Osteoblast (primary cell): Measurements from ENCODE around the gene CRY2. TPM values are rescaled to one million over a fixed set of nuclear protein-coding genes. Genes with fewer than 3 reads are reported as not detected.

Experiments used
- DNase-seq: peaks from one replicate; pipeline ENCODE4 v3.0.0; 2011; ENCODE audit warnings: low spot score, mixed read lengths; ENCODE audit not compliant: insufficient read length; ENCODE audit errors: missing footprints
- H2AFZ ChIP-seq: 2 replicates; pipeline ENCODE4 v1.6.0; 2011; ENCODE audit warnings: mild to moderate bottlenecking, low read length
- H3K27ac ChIP-seq: 2 replicates; pipeline ENCODE4 v1.5.1; 2011; ENCODE audit warnings: mild to moderate bottlenecking, low read depth, low read length, moderate library complexity
- H3K27me3 ChIP-seq: 2 replicates; pipeline ENCODE4 v1.6.0; 2012; ENCODE audit warnings: mild to moderate bottlenecking, control low read depth, inconsistent platforms, low read length, moderate library complexity; ENCODE audit not compliant: insufficient read depth
- H3K36me3 ChIP-seq: 2 replicates; pipeline ENCODE4 v1.5.1; 2011; ENCODE audit warnings: mild to moderate bottlenecking, low read length, control low read depth, moderate library complexity; ENCODE audit not compliant: insufficient read depth
- H3K4me1 ChIP-seq: 2 replicates; pipeline ENCODE4 v1.5.1; 2011; ENCODE audit warnings: mild to moderate bottlenecking, low read length, control low read depth, moderate library complexity; ENCODE audit not compliant: insufficient read depth
- H3K4me2 ChIP-seq: 2 replicates; pipeline ENCODE4 v1.6.0; 2011; ENCODE audit warnings: mild to moderate bottlenecking, low read length; ENCODE audit not compliant: insufficient read depth
- H3K4me3 ChIP-seq: fragments of 200-600 bp; sonication (generic); 3 replicates; pipeline ENCODE4 v1.5.1; 2012; ENCODE audit warnings: mild to moderate bottlenecking, low read length, inconsistent platforms; ENCODE audit not compliant: insufficient read depth
- H3K79me2 ChIP-seq: 2 replicates; pipeline ENCODE4 v1.6.0; 2012; ENCODE audit warnings: mild to moderate bottlenecking, low read length, control low read depth, inconsistent platforms; ENCODE audit not compliant: insufficient read depth
- H3K9me3 ChIP-seq: 2 replicates; pipeline ENCODE4 v1.5.1; 2011; ENCODE audit warnings: low read depth, low read length, control low read depth
- H4K20me1 ChIP-seq: 2 replicates; pipeline ENCODE4 v1.6.0; 2012; ENCODE audit warnings: mild to moderate bottlenecking, low read length, control low read depth; ENCODE audit not compliant: insufficient read depth
- CTCF ChIP-seq: IDR thresholded peaks from 2 replicates; pipeline ENCODE4 v1.5.1; 2011; ENCODE audit warnings: mild to moderate bottlenecking, low read depth, low read length, moderate library complexity; ENCODE audit errors: extremely low read depth
- total RNA-seq: library from RNA; depleted of rRNA; stranded (reverse); fragments of >200 nt; gene quantifications from 2 replicates; pipeline ENCODE4 v1.2.3, GENCODE V29; 2012

CRY2 gene
- total RNA-seq, 1 donor, result 21.0 TPM

GRCh38 chr11:45922425-45923082 is 75.3 kb downstream of the CRY2 start, which contains the start of gene LARGE2:
Gene LARGE2, plus strand, starts transcription at chr11:45922656. Its CDS starts 227 bp downstream, at chr11:45922883.
- no peak for TF ChIP-seq CTCF
- Histone ChIP-seq H2AFZ (no peak within 1 kb of the TSS), H3K4me3 (no peak within 1 kb of the TSS), H3K9me3 (no peaks in the 10 kb centered on the region), H3K4me1 (peaks cover 4% of the 10 kb centered on the region), H3K27ac (no peak within 1 kb of the TSS), H3K36me3 (no peaks in the 10 kb centered on the region), H3K79me2 (peaks cover under 1% of the 10 kb centered on the region), H4K20me1 (peaks cover under 1% of the 10 kb centered on the region), H3K4me2 (no peak within 1 kb of the TSS), H3K27me3 (peaks cover 55% of the 10 kb centered on the region)
- DNase-seq, result peak; percentile 89

GRCh38 chr11:45924036-45924915 is 77.0 kb downstream of the CRY2 start:
- no peak overlapping the region for H2AFZ ChIP-seq
- H3K9me3 ChIP-seq, result no peaks in the 10 kb centered on the region
- H3K4me3 ChIP-seq, result no peak overlapping the region
- no peak overlapping the region for H3K4me2 ChIP-seq
- H3K79me2 ChIP-seq, result no peaks in the 10 kb centered on the region
- no peak for TF ChIP-seq CTCF
- H4K20me1 ChIP-seq, result no peaks in the 10 kb centered on the region
- H3K27me3 ChIP-seq, result peaks cover 55% of the 10 kb centered on the region
- DNase-seq, result peak; percentile 92
- H3K36me3 ChIP-seq, result no peaks in the 10 kb centered on the region
- no peaks in the 10 kb centered on the region for H3K4me1 ChIP-seq
- no peak overlapping the region for H3K27ac ChIP-seq

- H3K4me2 ChIP-seq, result no peak overlapping the region
- peak; percentile 86 for DNase-seq
- no peak for TF ChIP-seq CTCF
- H3K9me3 ChIP-seq, result no peaks in the 10 kb centered on the region
- no peak overlapping the region for H2AFZ ChIP-seq
- peaks cover 55% of the 10 kb centered on the region for H3K27me3 ChIP-seq
- H3K79me2 ChIP-seq, result no peaks in the 10 kb centered on the region
- no peaks in the 10 kb centered on the region for H3K36me3 ChIP-seq
- H4K20me1 ChIP-seq, result peaks cover under 1% of the 10 kb centered on the region
- H3K4me1 ChIP-seq, result no peaks in the 10 kb centered on the region
- H3K4me3 ChIP-seq, result no peak overlapping the region
- no peak overlapping the region for H3K27ac ChIP-seq
Observed at GRCh38 chr11:45924927-45925326, 77.7 kb downstream of the CRY2 start.

GRCh38 chr11:45925550-45925949 is 78.3 kb downstream of the CRY2 start:
- H3K27me3 ChIP-seq, result peaks cover 55% of the 10 kb centered on the region
- no peaks in the 10 kb centered on the region for H3K4me1 ChIP-seq
- H2AFZ ChIP-seq, result no peak overlapping the region
- no peak overlapping the region for H3K4me3 ChIP-seq
- no peaks in the 10 kb centered on the region for H3K36me3 ChIP-seq
- H3K4me2 ChIP-seq, result no peak overlapping the region
- no peaks in the 10 kb centered on the region for H3K9me3 ChIP-seq
- TF ChIP-seq CTCF, result no peak
- no peak overlapping the region for H3K27ac ChIP-seq
- no peak for DNase-seq
- H3K79me2 ChIP-seq, result no peaks in the 10 kb centered on the region
- peaks cover 3% of the 10 kb centered on the region for H4K20me1 ChIP-seq
